HG02870 (cell line): ENCODE data around the gene G3BP1.
"Not testable (repeated sequence)": the region's sequence is repeated elsewhere in the genome, so short reads cannot be mapped to it uniquely, and the experiment has no call there.

Source experiments
- ATAC-seq: cut with Tn5 transposase; IDR thresholded peaks from one replicate; pipeline ENCODE4 v1.9.1; 2021; ENCODE audit warnings: mild to moderate bottlenecking, moderate library complexity; ENCODE audit not compliant: unreplicated experiment

G3BP1 gene

GRCh38 chr5:151793358-151793757, 21.6 kb downstream of the G3BP1 start:
- no peak for ATAC-seq

DNA sequence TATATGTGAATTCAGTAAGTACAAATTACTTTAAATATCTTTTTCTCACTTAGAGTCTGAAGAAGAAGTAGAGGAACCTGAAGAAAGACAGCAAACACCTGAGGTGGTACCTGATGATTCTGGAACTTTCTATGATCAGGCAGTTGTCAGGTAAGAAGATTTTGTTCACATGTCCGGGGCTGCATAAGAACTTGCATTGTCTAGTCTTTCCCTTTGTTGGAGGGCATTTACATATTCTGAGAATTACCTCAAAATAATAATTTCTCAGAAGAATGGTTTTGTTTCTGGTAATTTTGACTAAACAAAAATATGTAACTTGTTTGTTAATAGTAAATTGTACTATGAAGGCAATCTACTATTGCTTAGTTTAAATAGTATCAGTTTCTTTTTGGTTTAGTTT, 23.7 kb downstream of the G3BP1 start:
- no peak for ATAC-seq

GRCh38 chr5:151798674-151799073, 26.9 kb downstream of the G3BP1 start:
- ATAC-seq: no peak

DNA sequence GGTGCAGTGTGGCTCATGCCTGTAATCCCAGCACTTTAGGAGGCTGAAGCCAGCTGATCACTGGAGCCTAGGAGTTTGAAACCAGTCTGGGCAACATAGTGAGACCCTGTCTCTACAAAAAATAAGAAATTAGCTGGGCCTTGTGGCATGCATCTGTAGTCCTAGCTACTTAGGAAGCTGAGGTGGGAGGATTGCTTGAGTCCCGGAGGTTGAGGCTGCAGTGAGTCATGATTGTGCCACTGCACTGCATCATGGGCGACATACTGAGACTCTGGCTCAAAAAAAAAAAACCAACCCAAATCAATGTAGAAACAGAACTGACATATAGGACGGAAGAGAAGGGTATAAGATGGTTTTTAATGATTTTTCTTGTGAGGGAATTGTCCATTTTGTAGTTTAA, 27.7 kb downstream of the G3BP1 start:
- ATAC-seq: no peak

DNA sequence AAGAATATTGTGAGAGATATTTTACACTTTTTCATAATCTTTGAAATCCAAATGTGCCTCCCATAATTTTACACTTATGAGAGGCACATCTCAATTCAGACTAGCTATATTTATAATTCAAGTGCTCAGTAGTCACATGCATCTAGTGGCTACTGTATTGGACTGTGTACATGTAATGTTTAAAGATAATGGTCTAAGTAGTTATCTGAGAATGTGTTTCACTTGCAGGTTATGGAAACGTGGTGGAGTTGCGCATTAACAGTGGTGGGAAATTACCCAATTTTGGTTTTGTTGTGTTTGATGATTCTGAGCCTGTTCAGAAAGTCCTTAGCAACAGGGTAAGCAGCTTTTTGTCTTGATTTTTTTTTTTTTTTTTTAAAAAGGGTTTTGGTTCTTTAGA, 28.8 kb downstream of the G3BP1 start:
- ATAC-seq: no peak

- ATAC-seq: no peak
Measured at GRCh38 chr5:151805414-151806223, 33.9 kb downstream of the G3BP1 start.

- no peak for ATAC-seq
Measured at GRCh38 chr5:151808451-151809169, 36.9 kb downstream of the G3BP1 start.

GRCh38 chr5:151810449-151810848, 38.7 kb downstream of the G3BP1 start:
- no peak for ATAC-seq

GRCh38 chr5:151810897-151811296, 39.1 kb downstream of the G3BP1 start:
- ATAC-seq: no peak

DNA sequence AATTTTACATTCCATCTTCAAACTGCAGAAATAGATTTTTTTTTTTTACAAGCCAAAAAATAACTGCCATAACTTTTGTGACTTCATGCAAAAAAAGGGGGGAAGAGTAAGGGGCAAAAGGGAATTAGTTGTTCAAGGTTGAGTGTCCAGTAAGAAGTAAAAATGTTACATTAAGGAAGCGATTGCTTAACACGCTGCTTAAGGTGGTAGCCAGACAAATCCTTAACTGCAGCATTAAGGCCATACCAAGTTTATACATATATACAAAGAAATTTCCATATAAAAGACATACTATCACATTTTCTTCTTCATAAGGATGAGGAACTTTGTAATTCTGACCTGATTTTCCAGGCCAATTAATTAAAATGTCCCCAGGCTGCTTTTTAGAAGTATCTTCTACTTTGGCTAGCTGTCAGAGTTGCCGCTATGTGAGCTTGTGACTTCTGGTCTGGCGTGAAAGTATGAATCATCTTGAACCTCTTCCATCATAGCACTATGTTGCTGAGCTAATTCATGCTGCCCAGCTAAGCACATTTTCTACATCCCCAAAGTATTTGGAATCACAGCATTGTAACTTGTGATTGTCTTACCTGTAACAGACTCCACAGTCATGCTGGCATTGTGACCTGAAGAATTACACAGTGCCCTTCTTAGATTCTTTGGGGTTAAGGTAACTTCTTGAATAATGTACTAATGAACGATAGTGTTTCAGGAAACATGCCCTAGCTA, 40.0 kb downstream of the G3BP1 start:
- ATAC-seq: no peak

DNA sequence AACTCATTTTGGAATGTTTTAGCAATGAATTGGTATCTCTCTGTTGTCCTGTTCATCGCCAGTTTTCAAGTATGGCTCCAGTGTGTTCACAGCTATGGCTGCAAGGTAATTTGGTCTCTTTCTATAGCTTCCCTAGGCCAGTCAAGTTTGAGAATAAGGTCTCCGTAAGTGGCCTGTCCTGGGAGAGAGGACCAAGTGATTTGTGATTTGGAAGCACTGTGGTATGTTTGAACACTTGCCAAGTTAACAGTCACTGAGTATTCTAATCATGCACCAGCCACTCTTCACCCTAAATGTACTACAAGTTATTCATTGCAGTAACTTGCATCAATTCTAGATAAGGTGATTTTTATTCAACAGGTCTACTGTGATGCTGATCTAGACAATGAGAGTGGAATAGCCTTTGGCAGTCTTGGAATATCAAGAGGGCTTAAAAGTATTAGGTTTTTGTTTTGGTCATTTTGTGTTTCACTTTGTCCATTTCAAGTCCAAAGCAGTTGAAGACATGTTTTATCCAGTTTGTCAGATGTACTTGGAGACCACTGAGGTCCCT, 41.1 kb downstream of the G3BP1 start:
- no peak for ATAC-seq

GRCh38 chr5:151815051-151815450, 43.3 kb downstream of the G3BP1 start:
- no peak for ATAC-seq

GRCh38 chr5:151819830-151820229, 48.1 kb downstream of the G3BP1 start:
- no peak for ATAC-seq

DNA sequence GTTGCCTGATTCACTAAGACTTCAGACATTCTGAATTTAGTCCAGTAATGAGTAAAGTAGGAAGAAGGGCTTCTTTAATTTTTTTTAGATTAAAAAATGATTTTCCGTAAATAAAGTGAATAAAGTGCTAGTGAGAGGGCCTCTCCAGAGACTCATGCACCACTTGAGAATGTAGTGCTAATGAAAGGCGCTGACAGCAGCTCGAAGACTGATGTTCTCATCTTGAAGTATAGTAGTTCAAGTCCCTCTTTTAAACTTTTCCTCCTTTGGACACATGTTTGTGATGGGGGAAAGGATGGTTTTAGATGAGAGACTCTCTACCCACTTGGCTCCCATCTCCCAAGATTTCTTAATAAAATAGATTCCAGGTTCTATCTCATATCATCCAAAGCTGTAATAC, 48.5 kb downstream of the G3BP1 start:
- no peak for ATAC-seq

GRCh38 chr5:151820903-151821302, 49.1 kb downstream of the G3BP1 start:
- no peak for ATAC-seq

GRCh38 chr5:151822141-151822540, 50.4 kb downstream of the G3BP1 start:
- no peak for ATAC-seq

DNA sequence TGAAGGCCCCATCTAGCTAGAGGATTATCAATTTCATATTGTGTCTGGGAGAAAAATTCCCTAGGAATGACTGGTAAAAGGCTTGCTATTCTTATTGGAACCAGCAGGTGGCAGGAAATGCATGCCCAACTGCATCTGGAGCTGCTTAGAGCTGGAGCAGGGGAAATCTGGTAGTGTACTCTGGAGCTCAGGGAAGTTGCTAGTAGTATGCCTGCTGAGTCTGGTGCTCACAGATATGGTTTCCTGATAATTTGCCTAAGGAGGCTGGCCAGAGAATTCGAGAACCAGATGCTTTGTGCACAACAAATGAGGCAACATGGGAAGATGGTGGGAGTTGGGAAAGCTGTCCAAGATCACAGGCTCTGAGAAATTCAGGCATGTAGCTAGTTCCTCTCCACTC, 53.7 kb downstream of the G3BP1 start:
- ATAC-seq: peak; percentile 59

DNA sequence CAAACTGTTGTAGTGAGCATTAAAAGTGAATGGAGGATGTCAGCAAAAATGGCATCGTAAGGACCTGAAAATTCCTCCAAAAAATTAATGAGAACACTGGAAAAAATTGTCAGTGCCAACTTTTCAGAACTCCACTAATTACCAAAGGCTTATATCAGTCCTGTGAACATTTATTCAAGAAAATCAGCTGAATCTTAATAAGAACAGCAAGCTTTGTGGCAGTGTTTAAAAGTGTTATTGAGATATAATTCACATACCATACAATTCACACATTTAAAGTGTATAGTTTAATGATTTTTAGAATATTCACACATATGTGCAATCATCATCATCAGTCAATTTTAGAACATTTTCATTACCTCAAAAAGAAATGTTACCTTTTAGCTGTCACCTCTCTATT, 57.6 kb downstream of the G3BP1 start:
- no peak for ATAC-seq

GRCh38 chr5:151832843-151833242, 61.1 kb downstream of the G3BP1 start:
- ATAC-seq: not testable (repeated sequence)

DNA sequence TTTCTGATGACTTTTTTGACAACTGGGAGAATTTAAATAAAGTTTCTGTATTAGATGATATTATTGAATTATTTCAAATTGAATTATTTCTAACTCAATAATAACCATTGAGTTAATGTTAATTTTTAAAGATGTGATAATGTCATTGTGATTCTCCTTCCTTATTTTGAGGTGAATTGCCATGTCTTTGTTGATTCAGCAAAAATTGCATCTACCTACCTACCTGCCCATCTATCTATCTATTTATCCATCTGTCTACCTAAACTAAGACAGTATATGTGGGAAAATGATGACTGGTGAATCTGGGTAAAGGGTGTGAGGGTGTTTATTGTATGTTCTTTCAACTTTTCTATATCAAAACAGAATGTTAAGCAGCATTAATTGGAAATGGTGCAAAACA, 75.0 kb downstream of the G3BP1 start:
- no peak for ATAC-seq

- ATAC-seq: no peak
Measured at GRCh38 chr5:151847871-151848270, 76.1 kb downstream of the G3BP1 start.
